ENCODE data around the gene NEIL3.

NEIL3 gene

GRCh38 chr4:177339477-177340374, 30.1 kb downstream of the NEIL3 start:
- FAIRE-seq (peak; percentile 48), DNase-seq (ENCODE audit: insufficient read length, low spot score) (no peak)
- peak; percentile 52 for TF ChIP-seq CTCF (IDR thresholded peaks at IDR 0.05; ENCODE audit: insufficient read depth, missing control alignments)

GRCh38 chr4:177348348-177348747, 38.7 kb downstream of the NEIL3 start:
- no peak for TF ChIP-seq CTCF (IDR thresholded peaks at IDR 0.05; ENCODE audit: insufficient read depth, missing control alignments)
- no peak for FAIRE-seq

GRCh38 chr4:177349191-177349590, 39.5 kb downstream of the NEIL3 start:
- no peak for DNase-seq (ENCODE audit: insufficient read length, low spot score)
- TF ChIP-seq CTCF (IDR thresholded peaks at IDR 0.05; ENCODE audit: insufficient read depth, missing control alignments): no peak
- FAIRE-seq: no peak

More at GRCh38 chr4:177348348-177348747, 38.7 kb downstream of the NEIL3 start:
- DNase-seq (ENCODE audit: insufficient read length, low spot score): no peak

GRCh38 chr4:177351622-177352244, 42.1 kb downstream of the NEIL3 start:
- no peak for DNase-seq (ENCODE audit: insufficient read length, low spot score)
- FAIRE-seq: no peak
- TF ChIP-seq CTCF (IDR thresholded peaks at IDR 0.05; ENCODE audit: insufficient read depth, missing control alignments): no peak

GRCh38 chr4:177356206-177356605, 46.5 kb downstream of the NEIL3 start:
- FAIRE-seq: peak; percentile 87
- no peak for TF ChIP-seq CTCF (IDR thresholded peaks at IDR 0.05; ENCODE audit: insufficient read depth, missing control alignments)
- no peak for DNase-seq (ENCODE audit: insufficient read length, low spot score)

GRCh38 chr4:177356921-177357320, 47.2 kb downstream of the NEIL3 start:
- TF ChIP-seq CTCF (IDR thresholded peaks at IDR 0.05; ENCODE audit: insufficient read depth, missing control alignments): no peak
- no peak for FAIRE-seq
- DNase-seq (ENCODE audit: insufficient read length, low spot score): no peak

GRCh38 chr4:177367336-177367735, 57.7 kb downstream of the NEIL3 start:
- no peak for TF ChIP-seq CTCF (IDR thresholded peaks at IDR 0.05; ENCODE audit: insufficient read depth, missing control alignments)
- FAIRE-seq: no peak
- no peak for DNase-seq (ENCODE audit: insufficient read length, low spot score)

Measured in D721Med (cell line).